HCT116 (cell line): Measurements from ENCODE around the gene RAB38. TPM values are rescaled to one million over a fixed set of nuclear protein-coding genes. Genes with fewer than 3 reads are reported as not detected.

Experiments
- ATAC-seq: fragments of 200-7000 bp; cut with Tn5 transposase; 2 replicates; pipeline ENCODE4 v1.9.1; 2020; ENCODE audit warnings: mild to moderate bottlenecking, moderate library complexity
- BruUV-seq: library from RNA; stranded (reverse); fragments of 400-500 nt; replicated peaks from 2 replicates; lab custom pipeline; 2021; lab: Mats Ljungman, UMichigan
- CTCF ChIA-PET: fragments of 300-600 bp; sonication (Branson Sonifier 250); formaldehyde crosslinking; loops from one replicate; lab custom pipeline; 2021; ENCODE audit warnings: antibody characterized with exemption; lab: Charles Lee
- POLR2A ChIA-PET: fragments of 300-600, 350-600 bp; sonication (Branson Sonifier 250); formaldehyde crosslinking; loops from one replicate; lab custom pipeline; 2021; ENCODE audit warnings: antibody characterized with exemption; lab: Charles Lee
- RAD21 ChIA-PET, 2 experiments: fragments of 300-600 bp; sonication (Branson Sonifier 250); formaldehyde crosslinking; loops; one replicate each; lab custom pipeline; 2023; ENCODE audit warnings: low total read pairs in 2 of 2; ENCODE audit not compliant: uncharacterized antibody in 2 of 2, unreplicated experiment in 2 of 2, low non-redundant PET in 1 of 2; lab: Charles Lee
- DNase-seq: peaks from one replicate; pipeline ENCODE4 v3.0.0-alpha.2; 2010; ENCODE audit warnings: low read depth, low spot score
- H2AFZ ChIP-seq: fragments of 200-600 bp; shearing (Covaris generic), sonication (generic); 2 replicates; pipeline ENCODE4 v1.6.1; 2017; ENCODE audit warnings: low read depth, mixed run types, mixed read lengths, antibody characterized with exemption, low read length; ENCODE audit not compliant: poor library complexity, severe bottlenecking
- H3K27ac ChIP-seq: 2 replicates; pipeline ENCODE4 v1.5.1; 2012; ENCODE audit warnings: low read depth, low read length
- H3K27me3 ChIP-seq: fragments of 200-600 bp; sonication (generic); 2 replicates; pipeline ENCODE4 v1.6.1; 2016; ENCODE audit warnings: mixed run types, low read length, mixed read lengths; ENCODE audit not compliant: insufficient read depth
- H3K36me3 ChIP-seq, 2 experiments: fragments of 200-500 bp in 1 of 2; fragments of 200-600 bp in 1 of 2; sonication (Bioruptor generic) in 1 of 2; sonication (generic) in 1 of 2; 2 replicates each; pipeline versions ENCODE4 v1.5.1 to v1.6.1; 2014 to 2016; ENCODE audit warnings: low read length in 2 of 2, inconsistent platforms in 1 of 2, mixed read lengths in 1 of 2, mixed run types in 1 of 2; ENCODE audit not compliant: insufficient read depth in 2 of 2, control insufficient read depth in 1 of 2
- H3K4me1 ChIP-seq, 2 experiments: fragments of 200-600 bp in 1 of 2; sonication (generic) in 1 of 2; 2 replicates each; pipeline versions ENCODE4 v1.5.1 to v1.6.1; 2012 to 2017; ENCODE audit warnings: low read length in 2 of 2, inconsistent platforms in 1 of 2, mild to moderate bottlenecking in 1 of 2, mixed read lengths in 1 of 2, mixed run types in 1 of 2, moderate library complexity in 1 of 2; ENCODE audit not compliant: insufficient read depth in 2 of 2, control insufficient read depth in 1 of 2
- H3K4me2 ChIP-seq: fragments of 200-600 bp; sonication (generic); 2 replicates; pipeline ENCODE4 v1.6.1; 2017; ENCODE audit warnings: mixed run types, low read length, mixed read lengths
- H3K4me3 ChIP-seq, 2 experiments: fragments of 200-600 bp in 1 of 2; sonication (generic) in 1 of 2; replicated peaks in 1 of 2; 2 replicates each; pipeline ENCODE4 v1.5.1; 2011 to 2016; ENCODE audit warnings: low read length in 2 of 2, control low read depth in 1 of 2, low read depth in 1 of 2, mild to moderate bottlenecking in 1 of 2, mixed read lengths in 1 of 2, mixed run types in 1 of 2
- H3K79me2 ChIP-seq: fragments of 200-600 bp; sonication (generic); 2 replicates; pipeline ENCODE4 v1.6.1; 2017; ENCODE audit warnings: mild to moderate bottlenecking, mixed run types, low read length, moderate library complexity, mixed read lengths; ENCODE audit not compliant: insufficient read depth
- H3K9ac ChIP-seq: fragments of 200-600 bp; sonication (generic); 2 replicates; pipeline ENCODE4 v1.6.1; 2016; ENCODE audit warnings: low read length, mixed read lengths
- H3K9me2 ChIP-seq: fragments of 200-600 bp; sonication (generic), shearing (Covaris generic); 2 replicates; pipeline ENCODE4 v1.6.1; 2017; ENCODE audit warnings: mixed run types, mild to moderate bottlenecking, moderate library complexity; ENCODE audit not compliant: insufficient read depth
- H3K9me3 ChIP-seq, 2 experiments: fragments of 200-500 bp in 1 of 2; fragments of 200-600 bp in 1 of 2; sonication (Bioruptor generic) in 1 of 2; sonication (generic) in 1 of 2; 2 replicates each; pipeline ENCODE4 v1.6.1; 2014 to 2017; ENCODE audit warnings: low read length in 2 of 2, mixed read lengths in 2 of 2, inconsistent platforms in 1 of 2, low read depth in 1 of 2, mild to moderate bottlenecking in 1 of 2, mixed run types in 1 of 2, moderate library complexity in 1 of 2; ENCODE audit not compliant: control insufficient read depth in 1 of 2, insufficient read depth in 1 of 2
- H4K20me1 ChIP-seq: fragments of 200-600 bp; sonication (generic), shearing (Covaris generic); 2 replicates; pipeline ENCODE4 v1.6.1; 2017; ENCODE audit warnings: mixed run types, mild to moderate bottlenecking, moderate library complexity; ENCODE audit not compliant: insufficient read depth
- CBX3 ChIP-seq: IDR thresholded peaks from 2 replicates; pipeline ENCODE4 v1.6.1; 2012; ENCODE audit warnings: low read depth
- CEBPB ChIP-seq: IDR thresholded peaks from 2 replicates; pipeline ENCODE4 v1.6.1; 2012; ENCODE audit warnings: low read depth
- CTCF ChIP-seq, 3 experiments: fragments of 200-600 bp in 1 of 3; sonication (generic) in 1 of 3; IDR thresholded peaks in 2 of 3; conservative IDR thresholded peaks in 1 of 3; 2 replicates each; pipeline ENCODE4 v1.5.1; 2012 to 2017; ENCODE audit warnings: low read depth in 2 of 3, low read length in 2 of 3, antibody characterized with exemption in 1 of 3, borderline replicate concordance in 1 of 3, control low read depth in 1 of 3, mild to moderate bottlenecking in 1 of 3, mixed read lengths in 1 of 3, mixed run types in 1 of 3, moderate library complexity in 1 of 3; ENCODE audit not compliant: insufficient read depth in 1 of 3
- EGR1 ChIP-seq: IDR thresholded peaks from 2 replicates; pipeline ENCODE4 v1.6.1; 2012; ENCODE audit warnings: low read depth
- ELF1 ChIP-seq: IDR thresholded peaks from 2 replicates; pipeline ENCODE4 v1.6.1; 2012; ENCODE audit warnings: low read depth, borderline replicate concordance
- EZH2phosphoT487 ChIP-seq: fragments of 200-600 bp; IDR thresholded peaks from 2 replicates; pipeline ENCODE4 v1.6.1; 2018; ENCODE audit warnings: antibody characterized with exemption, borderline replicate concordance
- FOSL1 ChIP-seq: IDR thresholded peaks from 2 replicates; pipeline ENCODE4 v1.6.1; 2012; ENCODE audit warnings: low read depth
- JUND ChIP-seq: IDR thresholded peaks from 2 replicates; pipeline ENCODE4 v1.6.1; 2012
- POLR2A ChIP-seq: IDR thresholded peaks from 2 replicates; pipeline ENCODE4 v1.7.0; 2011; ENCODE audit warnings: borderline replicate concordance; ENCODE audit not compliant: insufficient read depth, insufficient read length; ENCODE audit errors: extremely low read depth
- POLR2AphosphoS5 ChIP-seq: IDR thresholded peaks from 2 replicates; pipeline ENCODE4 v1.6.1; 2011; ENCODE audit warnings: mild to moderate bottlenecking, low read depth, low read length, moderate library complexity
- RAD21 ChIP-seq: IDR thresholded peaks from 2 replicates; pipeline ENCODE4 v1.6.1; 2012; ENCODE audit warnings: low read depth, mild to moderate bottlenecking
- SRF ChIP-seq: IDR thresholded peaks from 2 replicates; pipeline ENCODE4 v1.6.1; 2012; ENCODE audit warnings: low read depth
- ZFX ChIP-seq: fragments of 450-650 bp; IDR thresholded peaks from 2 replicates; pipeline ENCODE4 v1.6.1; 2017
- ZNF274 ChIP-seq: fragments of 200-500 bp; sonication (Bioruptor generic); IDR thresholded peaks from 2 replicates; pipeline ENCODE4 v1.6.1; 2014; ENCODE audit warnings: mild to moderate bottlenecking, low read depth, low read length, inconsistent platforms
- intact Hi-C: fragments of 100-400 bp; cut with micrococcal nuclease; formaldehyde crosslinking; loops from 2 replicates; pipeline ENCODE4 v1.10.0; 2022
- total RNA-seq: library from RNA; stranded (reverse); gene quantifications from one replicate; pipeline ENCODE4 v1.2.1, GENCODE V29; 2021; ENCODE audit not compliant: unreplicated experiment
- TF ChIP-seq, protein P1 (sequence below): IDR thresholded peaks from 2 replicates; pipeline ENCODE4 v1.6.1; 2011; ENCODE audit warnings: mild to moderate bottlenecking, low read length, moderate library complexity; ENCODE audit not compliant: insufficient replicate concordance; ENCODE audit errors: extremely low read depth

The RAB38 gene
- total RNA-seq, 1 experiment from 2014 or later = 15.1 TPM

DNA sequence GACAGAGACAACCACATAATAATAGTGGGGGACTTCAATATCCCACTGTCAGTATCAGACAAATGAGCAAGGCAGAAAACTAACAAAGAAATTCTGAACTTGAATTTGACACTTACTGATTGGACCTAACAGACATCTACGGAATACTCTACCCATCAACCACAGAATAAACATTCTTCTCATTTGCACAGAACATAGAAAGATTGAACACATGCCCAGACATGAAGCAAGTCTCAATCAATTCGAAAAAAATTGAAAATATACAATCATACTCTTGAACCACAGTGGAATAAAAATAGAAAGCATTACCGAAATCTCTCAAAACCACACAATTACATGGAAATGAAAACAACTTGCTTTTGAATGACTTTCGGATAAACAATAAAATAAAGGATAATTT, 17.9 kb downstream of the RAB38 start:
- ChIA-PET CTCF (no interaction called here), POLR2A (no interaction called here), RAD21 (no interaction called here)
- DNase-seq (no peak), ATAC-seq (no peak)
- no peaks in the 10 kb centered on the region for H4K20me1 ChIP-seq
- H3K27me3 ChIP-seq = no peaks in the 10 kb centered on the region
- H3K4me1 ChIP-seq = no peaks in the 10 kb centered on the region
- no peaks in the 10 kb centered on the region for H3K36me3 ChIP-seq
- H3K9ac ChIP-seq = no peak overlapping the region
- H3K4me2 ChIP-seq = no peak overlapping the region
- intact Hi-C loops = no loop called here
- TF ChIP-seq POLR2AphosphoS5 (no peak), ELF1 (no peak), ZNF274 (no peak), ZFX (no peak), POLR2A (no peak), EGR1 (no peak), CEBPB (no peak), CBX3 (no peak)
- TF ChIP-seq, protein P1, sequence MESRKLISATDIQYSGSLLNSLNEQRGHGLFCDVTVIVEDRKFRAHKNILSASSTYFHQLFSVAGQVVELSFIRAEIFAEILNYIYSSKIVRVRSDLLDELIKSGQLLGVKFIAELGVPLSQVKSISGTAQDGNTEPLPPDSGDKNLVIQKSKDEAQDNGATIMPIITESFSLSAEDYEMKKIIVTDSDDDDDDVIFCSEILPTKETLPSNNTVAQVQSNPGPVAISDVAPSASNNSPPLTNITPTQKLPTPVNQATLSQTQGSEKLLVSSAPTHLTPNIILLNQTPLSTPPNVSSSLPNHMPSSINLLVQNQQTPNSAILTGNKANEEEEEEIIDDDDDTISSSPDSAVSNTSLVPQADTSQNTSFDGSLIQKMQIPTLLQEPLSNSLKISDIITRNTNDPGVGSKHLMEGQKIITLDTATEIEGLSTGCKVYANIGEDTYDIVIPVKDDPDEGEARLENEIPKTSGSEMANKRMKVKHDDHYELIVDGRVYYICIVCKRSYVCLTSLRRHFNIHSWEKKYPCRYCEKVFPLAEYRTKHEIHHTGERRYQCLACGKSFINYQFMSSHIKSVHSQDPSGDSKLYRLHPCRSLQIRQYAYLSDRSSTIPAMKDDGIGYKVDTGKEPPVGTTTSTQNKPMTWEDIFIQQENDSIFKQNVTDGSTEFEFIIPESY = no peak
- BruUV-seq = no TSS peak
- H3K79me2 ChIP-seq = no peaks in the 10 kb centered on the region
- H3K9me2 ChIP-seq = no peaks in the 10 kb centered on the region
- H2AFZ ChIP-seq = no peak overlapping the region
- H3K9me3 ChIP-seq = peaks cover 0 to 7% of the 10 kb centered on the region in 2 experiments; a peak in 1 of 4 replicates
- H3K27ac ChIP-seq = no peak overlapping the region
- no peak overlapping the region for H3K4me3 ChIP-seq

GRCh38 chr11:88152381-88152780, 22.9 kb downstream of the RAB38 start:
- intact Hi-C loops = no loop called here
- no peak for ATAC-seq
- peaks cover 0 to 7% of the 10 kb centered on the region in 2 experiments; a peak in 1 of 4 replicates for H3K9me3 ChIP-seq
- no peak overlapping the region for H3K27ac ChIP-seq
- H3K9ac ChIP-seq = no peak overlapping the region
- TF ChIP-seq CBX3 = no peak
- TF ChIP-seq FOSL1 = no peak
- TF ChIP-seq RAD21 = no peak
- TF ChIP-seq, protein P1 = no peak
- no peak for TF ChIP-seq SRF
- TF ChIP-seq ELF1 = no peak
- TF ChIP-seq POLR2A = no peak
- TF ChIP-seq ZNF274 = no peak
- no peak for TF ChIP-seq CTCF (IDR thresholded peaks at IDR 0.05 in 2 of 3, conservative IDR thresholded peaks at IDR 0.05 in 1 of 3; ENCODE audit: borderline replicate concordance in 1 of 3, insufficient read depth in 1 of 3, low read depth in 2 of 3, low read length in 2 of 3)
- TF ChIP-seq EZH2phosphoT487 = no peak
- TF ChIP-seq POLR2AphosphoS5 = no peak
- no peak for TF ChIP-seq CEBPB
- TF ChIP-seq JUND = no peak
- TF ChIP-seq ZFX = no peak
- BruUV-seq = no TSS peak
- ChIA-PET CTCF (no interaction called here), RAD21 (no interaction called here), POLR2A (no interaction called here)
- no peaks in the 10 kb centered on the region for H3K36me3 ChIP-seq
- H3K4me3 ChIP-seq = no peak overlapping the region
- no peaks in the 10 kb centered on the region for H3K27me3 ChIP-seq
- no peak overlapping the region for H2AFZ ChIP-seq
- H3K9me2 ChIP-seq = no peaks in the 10 kb centered on the region
- no peak overlapping the region for H3K4me2 ChIP-seq
- H3K79me2 ChIP-seq = no peaks in the 10 kb centered on the region
- no peaks in the 10 kb centered on the region for H4K20me1 ChIP-seq
- DNase-seq = no peak
- no peaks in the 10 kb centered on the region for H3K4me1 ChIP-seq
